SK-N-SH treated with all-trans-retinoic acid at 6 μM for 48 hours (cell line): ENCODE results near the gene PALD1.

ENCODE experiments used
- ARNTL ChIP-seq: fragments of 450-650 bp; formaldehyde crosslinking; IDR thresholded peaks from 2 replicates; pipeline ENCODE4 v1.5.0; 2020; ENCODE audit warnings: low read depth, mild to moderate bottlenecking, moderate library complexity, borderline replicate concordance
- CREB5 ChIP-seq: fragments of 250-450 bp; sonication (Bioruptor Pico); IDR thresholded peaks from 2 replicates; pipeline ENCODE4 v1.5.1; 2020; ENCODE audit warnings: low read depth, mild to moderate bottlenecking, moderate library complexity
- CSRNP3 ChIP-seq: fragments of 250-450 bp; sonication (Bioruptor Pico); IDR thresholded peaks from 2 replicates; pipeline ENCODE4 v1.5.1; 2021; ENCODE audit warnings: mild to moderate bottlenecking, moderate library complexity
- GLIS3 ChIP-seq: fragments of 250-450 bp; sonication (Bioruptor Pico); IDR thresholded peaks from 2 replicates; pipeline ENCODE4 v1.5.0; 2020; ENCODE audit warnings: mild to moderate bottlenecking, moderate library complexity
- ISL1 ChIP-seq: fragments of 250-450 bp; sonication (Bioruptor Pico); IDR thresholded peaks from 2 replicates; pipeline ENCODE4 v2.1.2; 2022; ENCODE audit warnings: mild to moderate bottlenecking, moderate library complexity
- OSR1 ChIP-seq: fragments of 250-450 bp; sonication (Bioruptor Pico); IDR thresholded peaks from 2 replicates; pipeline ENCODE4 v1.8.0; 2022; ENCODE audit warnings: moderate library complexity, mild to moderate bottlenecking, inconsistent platforms
- PATZ1 ChIP-seq: fragments of 250-450 bp; sonication (Bioruptor Pico); IDR thresholded peaks from 2 replicates; pipeline ENCODE4 v1.8.0; 2020; ENCODE audit warnings: mild to moderate bottlenecking, moderate library complexity, borderline replicate concordance
- POU6F1 ChIP-seq: fragments of 250-450 bp; sonication (Bioruptor Pico); IDR thresholded peaks from 2 replicates; pipeline ENCODE4 v1.8.0; 2021; ENCODE audit warnings: low read depth, mild to moderate bottlenecking, moderate library complexity, borderline replicate concordance
- SNAI2 ChIP-seq: fragments of 250-450 bp; sonication (Bioruptor Pico); IDR thresholded peaks from 2 replicates; pipeline ENCODE4 v1.5.0; 2020; ENCODE audit warnings: mild to moderate bottlenecking, moderate library complexity
- TOX ChIP-seq: fragments of 250-450 bp; sonication (Bioruptor Pico); IDR thresholded peaks from 2 replicates; pipeline ENCODE4 v1.8.0; 2021; ENCODE audit warnings: mild to moderate bottlenecking, moderate library complexity, borderline replicate concordance
- ZFP3 ChIP-seq: fragments of 250-450 bp; sonication (Bioruptor Pico); IDR thresholded peaks from 2 replicates; pipeline ENCODE4 v1.5.0; 2020; ENCODE audit warnings: mild to moderate bottlenecking, moderate library complexity
- ZNF70 ChIP-seq: fragments of 450-650 bp; formaldehyde crosslinking; IDR thresholded peaks from 2 replicates; pipeline ENCODE4 v1.5.0; 2020; ENCODE audit warnings: mild to moderate bottlenecking, moderate library complexity
- ZNF8 ChIP-seq: fragments of 450-650 bp; formaldehyde crosslinking; IDR thresholded peaks from 2 replicates; pipeline ENCODE4 v1.5.0; 2020; ENCODE audit warnings: mild to moderate bottlenecking, moderate library complexity

GRCh38 chr10:70546584-70546983 is 68.0 kb downstream of the PALD1 start:
- TF ChIP-seq POU6F1 (CRISPR knock-in tag): no peak
- no peak for TF ChIP-seq ARNTL (CRISPR knock-in tag)
- TF ChIP-seq ISL1 (CRISPR knock-in tag): no peak
- TF ChIP-seq CREB5 (CRISPR knock-in tag): no peak
- no peak for TF ChIP-seq OSR1
- TF ChIP-seq PATZ1: no peak
- TF ChIP-seq ZNF70 (CRISPR knock-in tag): no peak
- no peak for TF ChIP-seq TOX (CRISPR knock-in tag)
- TF ChIP-seq ZFP3 (CRISPR knock-in tag): no peak
- TF ChIP-seq ZNF8: no peak
- no peak for TF ChIP-seq GLIS3
- TF ChIP-seq CSRNP3: no peak
- TF ChIP-seq SNAI2 (CRISPR knock-in tag): no peak
